HG03571 (cell line): ENCODE results near the gene SLC16A6.
"Not testable (repeated sequence)": the region's sequence is repeated elsewhere in the genome, so short reads cannot be mapped to it uniquely, and the experiment has no call there.

Experiments used
- ATAC-seq: cut with Tn5 transposase; IDR thresholded peaks from one replicate; pipeline ENCODE4 v1.9.1; 2021; ENCODE audit not compliant: unreplicated experiment

Gene SLC16A6

GRCh38 chr17:68314916-68315535, 24.1 kb upstream of the SLC16A6 start:
- no peak for ATAC-seq

- ATAC-seq, result no peak
Measured at GRCh38 chr17:68310152-68310551, 19.2 kb upstream of the SLC16A6 start.

- ATAC-seq, result not testable (repeated sequence)
Measured at GRCh38 chr17:68309066-68309670, 18.2 kb upstream of the SLC16A6 start.

- ATAC-seq, result not testable (repeated sequence)
Measured at GRCh38 chr17:68308486-68308885, 17.6 kb upstream of the SLC16A6 start.

GRCh38 chr17:68307443-68307842, 16.5 kb upstream of the SLC16A6 start:
- no peak for ATAC-seq

- no peak for ATAC-seq
Measured at GRCh38 chr17:68306819-68307218, 15.9 kb upstream of the SLC16A6 start.

GRCh38 chr17:68305142-68305541, 14.2 kb upstream of the SLC16A6 start:
- no peak for ATAC-seq

GRCh38 chr17:68304706-68305105, 13.8 kb upstream of the SLC16A6 start:
- ATAC-seq, result no peak

- ATAC-seq, result no peak
Measured at GRCh38 chr17:68302666-68303065, 11.7 kb upstream of the SLC16A6 start.

- ATAC-seq, result no peak
Measured at GRCh38 chr17:68302066-68302564, 11.2 kb upstream of the SLC16A6 start.

- no peak for ATAC-seq
Measured at GRCh38 chr17:68301438-68301959, 10.6 kb upstream of the SLC16A6 start.

GRCh38 chr17:68299817-68300216, 8.9 kb upstream of the SLC16A6 start:
- ATAC-seq, result no peak

- ATAC-seq, result no peak
Measured at GRCh38 chr17:68298601-68299000, 7.7 kb upstream of the SLC16A6 start.

GRCh38 chr17:68297195-68297594, 6.3 kb upstream of the SLC16A6 start:
- no peak for ATAC-seq

GRCh38 chr17:68296217-68297191, 5.6 kb upstream of the SLC16A6 start:
- ATAC-seq, result no peak

- ATAC-seq, result no peak
Measured at GRCh38 chr17:68295086-68295485, 4.2 kb upstream of the SLC16A6 start.

- ATAC-seq, result no peak
Measured at GRCh38 chr17:68294617-68295016, 3.7 kb upstream of the SLC16A6 start.

GRCh38 chr17:68294196-68294555, 3.2 kb upstream of the SLC16A6 start:
- ATAC-seq, result no peak

- no peak for ATAC-seq
Measured at GRCh38 chr17:68293490-68294195, 2.7 kb upstream of the SLC16A6 start.

GRCh38 chr17:68292689-68293040, 1.7 kb upstream of the SLC16A6 start:
- no peak for ATAC-seq
